Mesodermal cell (in vitro differentiated cells): ENCODE results near the gene HBE1. TPM values are rescaled to one million over a fixed set of nuclear protein-coding genes. Genes with fewer than 3 reads are reported as not detected.
"Not testable (repeated sequence)": the region's sequence is repeated elsewhere in the genome, so short reads cannot be mapped to it uniquely, and the experiment has no call there.

Source experiments
- H3K27ac ChIP-seq: 2 replicates; pipeline ENCODE4 v1.7.0; 2013; ENCODE audit warnings: mild to moderate bottlenecking, low read depth, low read length, moderate library complexity; ENCODE audit not compliant: severe bottlenecking
- H3K36me3 ChIP-seq: 2 replicates; pipeline ENCODE4 v1.7.1; 2013; ENCODE audit warnings: mild to moderate bottlenecking, low read length, moderate library complexity; ENCODE audit not compliant: control insufficient read depth, insufficient read depth
- H3K4me1 ChIP-seq: one replicate; pipeline ENCODE4 v1.7.1; 2013; ENCODE audit warnings: mild to moderate bottlenecking, low read length; ENCODE audit not compliant: insufficient read depth, control insufficient read depth, poor library complexity, severe bottlenecking
- H3K4me3 ChIP-seq: 2 replicates; pipeline ENCODE4 v1.7.0; 2013; ENCODE audit warnings: low read length, control low read depth, mild to moderate bottlenecking; ENCODE audit not compliant: insufficient read depth, poor library complexity, severe bottlenecking; ENCODE audit errors: extremely low read depth
- H3K9me3 ChIP-seq: 2 replicates; pipeline ENCODE4 v1.7.1; 2013; ENCODE audit warnings: mild to moderate bottlenecking, low read length, moderate library complexity; ENCODE audit not compliant: control insufficient read depth
- WGBS, 2 experiments: methylation state at CpG; one replicate each; pipeline ENCODE4 v1.1.5; 2013; ENCODE audit warnings: missing lambda C conversion rate in 2 of 2; ENCODE audit not compliant: insufficient coverage in 2 of 2; 5-methylcytosine and 5-hydroxymethylcytosine counted together
- polyA plus RNA-seq, 2 experiments: library from polyadenylated mRNA; stranded (reverse); fragments of 50-300 nt; gene quantifications; one replicate each; pipeline ENCODE4 v1.2.3, GENCODE V29; 2013

Gene HBE1
- 10.9 TPM for polyA plus RNA-seq (2013, experiment 1 of 2)
- polyA plus RNA-seq (2013, experiment 2 of 2) = 7.3 TPM

DNA sequence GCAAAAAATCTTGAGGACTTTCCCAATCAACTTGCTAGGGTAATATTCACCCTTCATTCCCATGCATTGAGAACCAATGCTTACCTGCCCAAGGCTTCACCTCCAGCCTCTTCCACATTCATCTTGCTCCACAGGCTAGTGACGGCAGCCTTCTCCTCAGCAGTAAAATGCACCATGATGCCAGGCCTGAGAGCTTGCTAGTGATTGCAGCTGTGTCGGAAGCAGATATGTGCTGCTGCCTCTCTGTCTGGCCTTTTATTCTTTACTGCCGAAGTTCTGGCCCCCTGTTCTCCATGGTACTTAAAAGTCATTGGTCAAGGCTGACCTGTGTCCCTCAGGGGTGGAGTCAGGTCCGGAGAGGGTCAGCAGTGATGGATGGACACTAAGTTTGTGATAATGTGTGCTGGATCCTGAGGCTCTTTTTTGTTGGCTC is at the start of gene HBE1:
TSS of gene HBE1 (minus strand) at position 231 of the 433 bp plus-strand sequence. CDS start at position 176, 55 bp downstream.
- 81 to 84% methylated on average over 3 of the region's 4 CpGs for WGBS, 2 experiments
- Histone ChIP-seq H3K27ac (no peak within 1 kb of the TSS), H3K36me3 (no peaks in the 10 kb centered on the region), H3K4me1 (peaks cover 5% of the 10 kb centered on the region), H3K4me3 (no peak within 1 kb of the TSS), H3K9me3 (no peaks in the 10 kb centered on the region)

DNA sequence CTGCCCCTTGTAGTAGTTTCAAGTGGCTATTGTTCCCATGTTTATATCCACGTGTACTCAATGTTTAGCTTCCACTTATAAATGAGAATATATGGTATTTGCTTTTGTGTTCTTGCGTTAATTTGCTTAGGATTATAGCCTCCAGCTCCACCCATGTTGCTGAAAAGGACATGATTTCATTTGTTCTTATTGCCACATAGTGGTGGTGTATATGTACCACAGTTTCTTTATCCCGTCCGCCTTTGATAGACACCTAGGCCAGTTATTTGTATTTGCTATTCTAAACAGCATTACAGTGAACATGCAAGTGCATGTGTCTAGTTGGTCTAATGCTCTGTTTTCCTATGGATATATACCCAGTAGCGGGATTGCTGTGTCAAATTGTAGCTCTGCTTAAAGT is 47.5 kb upstream of the HBE1 start:
- H3K4me1 ChIP-seq = no peaks in the 10 kb centered on the region
- H3K9me3 ChIP-seq = no peaks in the 10 kb centered on the region
- 100% methylated on average over 1 of the region's 5 CpGs; no CpG with 5 or more reads in 1 of the 2 experiments for WGBS, 2 experiments
- H3K27ac ChIP-seq = no peak overlapping the region
- H3K4me3 ChIP-seq = no peak overlapping the region
- H3K36me3 ChIP-seq = no peaks in the 10 kb centered on the region

DNA sequence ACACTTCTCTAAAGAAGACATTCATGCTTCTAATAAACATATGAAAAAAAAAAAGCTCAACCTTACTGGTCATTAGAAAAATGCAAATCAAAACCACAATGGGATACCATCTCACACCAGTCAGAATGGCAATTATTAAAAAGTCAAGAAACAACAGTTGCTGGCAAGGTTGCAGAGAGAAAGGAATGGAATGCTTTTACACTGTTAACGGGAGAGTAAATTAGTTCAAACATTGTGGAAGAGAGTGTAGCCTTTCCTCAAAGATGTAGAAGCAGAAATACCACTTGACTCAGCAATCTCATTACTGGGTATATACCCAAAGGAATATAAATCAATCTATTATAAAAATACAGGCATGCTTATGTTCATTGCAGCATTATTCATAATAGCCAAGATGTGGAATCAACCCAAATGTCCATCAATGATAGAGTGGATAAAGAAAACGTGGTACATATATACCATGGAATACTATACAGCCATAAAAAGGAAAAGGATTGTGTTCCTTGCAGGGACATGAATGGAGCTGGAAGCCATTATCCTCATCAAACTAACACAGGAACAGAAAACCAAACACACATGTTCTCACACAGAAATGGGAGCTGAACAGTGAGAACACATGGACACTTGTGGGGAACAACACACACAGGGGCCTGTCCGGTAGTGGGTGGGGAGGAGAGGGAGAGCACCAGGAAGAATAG is 43.7 kb upstream of the HBE1 start:
- H3K4me1 ChIP-seq, H3K4me3 ChIP-seq, H3K36me3 ChIP-seq, H3K27ac ChIP-seq, H3K9me3 ChIP-seq: not testable (repeated sequence)
- WGBS, 2 experiments = no CpG with 5 or more reads among the region's 3 CpGs

DNA sequence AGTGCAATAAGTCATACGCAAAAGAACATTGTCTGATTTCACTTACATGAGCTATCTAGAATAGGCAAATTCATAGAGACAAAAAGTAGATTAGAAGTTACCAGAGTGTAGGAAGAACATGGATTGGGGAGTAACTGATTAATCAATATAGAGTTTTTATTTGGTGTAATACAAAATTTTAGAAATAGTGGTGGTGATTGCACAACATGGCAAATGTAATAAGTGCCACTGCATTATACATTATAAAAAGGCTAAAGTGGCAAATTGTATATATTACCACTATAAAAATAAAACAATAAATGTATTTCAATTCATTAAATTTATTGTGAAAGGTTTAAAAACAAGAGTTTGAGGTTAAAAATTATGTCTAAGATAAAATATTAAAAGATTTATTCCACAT is 40.7 kb upstream of the HBE1 start:
- H3K9me3 ChIP-seq = no peaks in the 10 kb centered on the region
- no peaks in the 10 kb centered on the region for H3K36me3 ChIP-seq
- H3K4me1 ChIP-seq = no peaks in the 10 kb centered on the region
- H3K27ac ChIP-seq = no peak overlapping the region
- no peak overlapping the region for H3K4me3 ChIP-seq
- WGBS, 2 experiments = no CpG with 5 or more reads among the region's 1 CpG

DNA sequence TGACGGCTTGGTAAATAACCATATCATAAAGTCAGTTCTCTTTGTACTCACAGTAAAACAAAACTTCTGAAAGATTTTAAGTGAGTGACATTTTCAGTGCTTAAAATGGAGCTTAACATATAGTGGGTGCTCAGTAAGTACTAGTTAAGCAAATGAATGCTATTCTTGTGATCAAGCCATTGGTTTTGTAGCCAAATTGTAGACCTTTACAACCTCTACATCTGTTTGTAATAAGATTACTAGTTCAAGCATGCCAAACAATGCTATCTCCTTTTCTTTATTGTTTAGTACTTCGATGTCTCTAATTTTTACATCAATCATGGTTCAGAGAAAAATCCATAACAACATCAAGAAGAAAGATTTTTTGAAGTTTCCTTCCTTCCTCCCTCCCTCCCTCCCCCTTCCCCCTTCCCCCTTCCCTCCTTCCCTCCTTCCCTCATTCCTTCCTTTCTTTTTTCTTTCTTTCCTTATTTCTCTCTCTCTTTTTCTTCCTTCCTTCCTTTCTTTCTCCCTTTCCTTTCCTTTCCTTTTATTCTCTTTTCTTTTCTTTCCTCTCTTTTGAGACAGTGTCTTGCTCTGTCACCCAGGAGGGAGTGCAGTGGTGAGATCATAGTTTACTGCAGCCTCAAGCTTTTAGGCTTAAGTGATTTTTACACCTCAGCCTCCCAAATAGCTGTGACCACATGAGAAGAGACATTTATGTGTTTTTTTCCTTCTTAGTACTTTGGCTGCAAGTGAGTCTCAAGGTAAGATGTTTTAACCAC is 37.7 kb upstream of the HBE1 start:
- no peaks in the 10 kb centered on the region for H3K4me1 ChIP-seq
- no CpG with 5 or more reads among the region's 2 CpGs for WGBS, 2 experiments
- H3K27ac ChIP-seq = no peak overlapping the region
- no peak overlapping the region for H3K4me3 ChIP-seq
- no peaks in the 10 kb centered on the region for H3K9me3 ChIP-seq
- no peaks in the 10 kb centered on the region for H3K36me3 ChIP-seq

DNA sequence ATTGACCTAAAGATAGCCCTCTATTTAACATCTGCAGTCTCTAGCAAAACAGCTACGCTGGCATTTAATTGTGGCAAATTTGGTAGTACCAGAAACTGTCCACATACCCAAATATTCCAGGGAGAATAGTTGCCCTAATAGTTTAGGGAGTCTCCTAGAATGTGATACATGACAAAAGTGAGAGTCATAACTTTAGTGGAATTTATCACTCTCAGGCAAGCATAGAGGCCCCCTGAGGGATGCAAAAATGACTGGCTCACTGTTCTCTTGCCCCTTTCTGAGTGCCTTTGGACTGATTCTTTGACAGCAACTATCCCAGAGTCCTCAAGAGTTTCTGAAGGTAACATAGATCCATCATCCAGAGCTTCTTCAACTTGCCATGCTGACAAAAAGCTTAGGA is 34.3 kb upstream of the HBE1 start:
- no peaks in the 10 kb centered on the region for H3K4me1 ChIP-seq
- no CpG with 5 or more reads among the region's 1 CpG for WGBS, 2 experiments

DNA sequence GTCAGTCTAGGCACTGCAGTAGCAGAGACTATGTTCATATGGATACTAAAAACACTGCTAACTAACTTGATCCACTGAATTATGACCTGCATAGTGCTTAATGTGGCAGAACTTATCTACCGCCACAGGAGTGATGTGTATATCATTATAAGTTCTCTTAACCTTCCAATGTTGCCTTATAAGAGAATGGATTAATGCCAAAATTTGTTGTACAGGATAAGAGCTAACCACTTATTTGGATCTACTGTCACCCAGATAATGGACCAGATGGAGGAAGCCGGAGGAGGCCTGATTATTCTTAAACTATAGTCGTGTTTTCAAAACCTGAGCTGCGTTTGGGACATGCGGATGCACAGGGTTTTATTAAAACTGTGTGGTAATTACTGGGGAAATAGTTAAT is 33.9 kb upstream of the HBE1 start:
- Histone ChIP-seq H3K27ac (no peak overlapping the region), H3K9me3 (no peaks in the 10 kb centered on the region), H3K4me1 (no peaks in the 10 kb centered on the region), H3K4me3 (no peak overlapping the region), H3K36me3 (no peaks in the 10 kb centered on the region)
- 100% methylated on average over 1 of the region's 5 CpGs; no CpG with 5 or more reads in 1 of the 2 experiments for WGBS, 2 experiments

More for the DNA sequence above, 34.3 kb upstream of the HBE1 start:
- no peak overlapping the region for H3K27ac ChIP-seq
- H3K4me3 ChIP-seq = no peak overlapping the region
- H3K36me3 ChIP-seq = no peaks in the 10 kb centered on the region
- no peaks in the 10 kb centered on the region for H3K9me3 ChIP-seq

DNA sequence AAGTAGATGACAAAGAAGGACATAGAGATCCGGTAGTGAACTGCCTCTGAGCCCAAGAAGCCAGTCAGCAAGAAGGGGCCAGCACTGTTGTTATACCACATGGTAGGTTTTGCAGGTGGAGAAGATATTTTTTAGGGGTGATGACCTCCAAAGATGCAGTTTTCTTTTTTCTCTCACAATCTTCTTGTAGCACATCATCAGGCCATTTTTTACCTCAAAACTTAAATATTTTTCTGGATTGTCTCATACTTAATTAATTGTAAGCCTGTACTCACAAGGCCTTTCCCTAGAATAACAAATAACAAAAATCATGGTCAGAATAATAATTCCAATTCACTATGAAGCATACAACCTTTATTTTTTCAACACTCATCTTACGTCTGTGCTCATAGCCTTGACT is 32.1 kb upstream of the HBE1 start, which contains the start of gene OR51B4:
TSS of gene OR51B4 (minus strand) at position 101 of the 400 bp plus-strand sequence. CDS start at position 101, 0 bp downstream.
- no peaks in the 10 kb centered on the region for H3K9me3 ChIP-seq
- 81 to 100% methylated on average over 2 of the region's 2 CpGs for whole genome bisulfite sequencing, 2 experiments
- H3K4me1 ChIP-seq = no peaks in the 10 kb centered on the region
- H3K27ac ChIP-seq = no peak within 1 kb of the TSS
- H3K4me3 ChIP-seq = no peak within 1 kb of the TSS
- H3K36me3 ChIP-seq = no peaks in the 10 kb centered on the region

DNA sequence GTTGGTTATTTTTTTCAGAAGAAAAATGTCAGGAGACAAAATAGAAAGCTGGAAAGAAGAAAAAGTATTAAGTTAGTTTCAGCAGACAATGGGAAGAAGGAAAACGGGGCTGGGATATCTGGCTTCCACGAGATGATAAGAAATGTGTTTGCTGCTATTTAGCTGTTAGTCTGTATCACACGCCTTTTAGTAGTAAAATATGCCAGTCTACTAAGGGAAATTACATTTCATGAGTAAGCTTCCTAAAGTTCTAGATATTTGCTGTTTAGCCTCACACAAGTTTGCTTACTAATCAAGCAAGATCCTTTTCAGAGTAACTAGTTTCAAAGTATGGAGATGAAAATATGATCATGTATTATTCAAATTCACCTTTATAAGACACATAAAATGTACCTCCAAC is 30.5 kb upstream of the HBE1 start:
- Histone ChIP-seq H3K9me3 (no peaks in the 10 kb centered on the region), H3K27ac (no peak overlapping the region), H3K4me3 (no peak overlapping the region), H3K36me3 (no peaks in the 10 kb centered on the region), H3K4me1 (no peaks in the 10 kb centered on the region)
- WGBS, 2 experiments = 95% methylated on average over 2 of the region's 3 CpGs; no CpG with 5 or more reads in 1 of the 2 experiments

DNA sequence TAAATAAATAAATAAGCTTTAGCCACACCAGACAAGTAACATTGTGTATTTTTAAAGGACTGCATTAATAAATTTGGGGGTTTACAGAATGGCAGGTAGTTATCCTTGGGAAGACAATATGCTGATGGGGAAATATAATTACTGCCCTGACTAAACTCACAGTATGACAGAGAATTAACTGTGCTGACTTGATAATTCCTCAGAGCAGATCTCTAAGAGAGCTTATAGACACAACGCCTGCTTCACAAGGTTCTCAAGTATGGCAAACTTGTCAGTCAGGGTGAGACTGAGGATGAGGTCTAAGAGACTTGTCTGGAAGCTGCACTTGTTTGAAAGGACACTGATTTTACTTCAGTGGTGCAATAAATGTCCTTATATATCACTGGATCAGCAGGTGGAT is 28.7 kb upstream of the HBE1 start:
- no peak overlapping the region for H3K27ac ChIP-seq
- WGBS, 2 experiments = 75 to 91% methylated on average over 1 of the region's 1 CpG
- H3K9me3 ChIP-seq = no peaks in the 10 kb centered on the region
- H3K4me1 ChIP-seq = no peaks in the 10 kb centered on the region
- no peaks in the 10 kb centered on the region for H3K36me3 ChIP-seq
- no peak overlapping the region for H3K4me3 ChIP-seq
